GM12873 (cell line): Measurements from ENCODE around the gene POLR3H.

Experiments used
- CTCF ChIP-seq: IDR thresholded peaks from 2 replicates; pipeline ENCODE4 v1.5.1; 2012; ENCODE audit warnings: low read depth, mild to moderate bottlenecking, moderate library complexity, low read length, control low read depth; ENCODE audit not compliant: insufficient read depth; ENCODE audit errors: missing control alignments

Gene POLR3H

GRCh38 chr22:41482319-41482935 is 61.8 kb downstream of the POLR3H start:
- TF ChIP-seq CTCF = no peak

GRCh38 chr22:41481925-41482318 is 62.3 kb downstream of the POLR3H start:
- no peak for TF ChIP-seq CTCF

GRCh38 chr22:41481131-41481830 is 63.0 kb downstream of the POLR3H start:
- no peak for TF ChIP-seq CTCF

GRCh38 chr22:41480397-41480735 is 63.9 kb downstream of the POLR3H start:
- no peak for TF ChIP-seq CTCF

GRCh38 chr22:41479671-41480396 is 64.4 kb downstream of the POLR3H start:
- no peak for TF ChIP-seq CTCF

- TF ChIP-seq CTCF = no peak
Measured at GRCh38 chr22:41478891-41479521, 65.3 kb downstream of the POLR3H start.

- no peak for TF ChIP-seq CTCF
Measured at GRCh38 chr22:41478473-41478872, 65.8 kb downstream of the POLR3H start.
